ENCODE measurements around the gene MBIP. TPM values are rescaled to one million over a fixed set of nuclear protein-coding genes. Genes with fewer than 3 reads are reported as not detected.

Gene MBIP
- total and polyA plus RNA-seq, 2 experiments from 2014 or later = 24.4 to 49.7 TPM

- peak overlapping the region; percentile 75 for H3K27ac ChIP-seq (ENCODE audit: low read depth)
- H3K4me3 Mint-ChIP-seq = no peak overlapping the region
Observed at GRCh38 chr14:36295642-36296627, 24.5 kb downstream of the MBIP start.

More at GRCh38 chr14:36295642-36296627, 24.5 kb downstream of the MBIP start:
- Histone ChIP-seq H3F3A (replicated peaks; ENCODE audit: low read depth) (no peaks in the 10 kb centered on the region), H3K4me1 (ENCODE audit: insufficient read depth) (peaks cover 14% of the 10 kb centered on the region), H3K27me3 (ENCODE audit: insufficient read depth) (no peaks in the 10 kb centered on the region), H2AFZ (no peak overlapping the region), H3K36me3 (ENCODE audit: insufficient read depth) (peaks cover 24% of the 10 kb centered on the region; the same call in 1 of the 2 replicates), H3K4me3 (no peak overlapping the region), H4K20me1 (replicated peaks; ENCODE audit: insufficient read depth) (no peaks in the 10 kb centered on the region), H3K9me2 (ENCODE audit: insufficient read depth) (0 out of 2 replicates have a peak, but pooled peaks cover 3% of the 10 kb centered on the region), H3K4me2 (peak overlapping the region; percentile 26; the same call in 1 of the 2 replicates), H3K79me2 (replicated peaks; ENCODE audit: insufficient read depth) (no peaks in the 10 kb centered on the region)
- Mint-ChIP-seq H3K27ac (peak overlapping the region; percentile 67), H3K4me1 (peaks cover 23% of the 10 kb centered on the region), H3K9me3 (no peaks in the 10 kb centered on the region), H3K36me3 (ENCODE audit: low read depth) (peaks cover 42% of the 10 kb centered on the region), H3K27me3 (ENCODE audit: insufficient read depth, low read depth, poor library complexity) (no peaks in the 10 kb centered on the region)
- DNase-seq (ENCODE audit: low spot score) = peak; percentile 67
- TF ChIP-seq ZNF114 (CRISPR knock-in tag; IDR thresholded peaks at IDR 0.05) (no peak), NANOG (IDR thresholded peaks at IDR 0.05; ENCODE audit: borderline replicate concordance) (no peak), CREB1 (CRISPR knock-in tag; IDR thresholded peaks at IDR 0.05; ENCODE audit: low read depth) (no peak), POLR2AphosphoS5 (IDR thresholded peaks at IDR 0.05; ENCODE audit: low read depth) (no peak), STAT1 (IDR thresholded peaks at IDR 0.05; ENCODE audit: unreplicated experiment) (no peak), JUNB (IDR thresholded peaks at IDR 0.05; ENCODE audit: unreplicated experiment) (no peak), ZNF331 (CRISPR knock-in tag; IDR thresholded peaks at IDR 0.05; ENCODE audit: low read depth) (no peak), EZH2 (IDR thresholded peaks at IDR 0.05; ENCODE audit: low read depth, unreplicated experiment) (no peak), CTCF (conservative IDR thresholded peaks at IDR 0.05; ENCODE audit: low read depth in 2 of 2) (no peak), ETS1 (IDR thresholded peaks at IDR 0.05) (no peak), REST (IDR thresholded peaks at IDR 0.05; ENCODE audit: unreplicated experiment) (no peak), EZH2phosphoT487 (IDR thresholded peaks at IDR 0.05; ENCODE audit: unreplicated experiment) (no peak), ZNF462 (CRISPR knock-in tag; IDR thresholded peaks at IDR 0.05) (no peak)
- ATAC-seq = peak; percentile 72
